ENCODE data around the gene OSGIN1. TPM values are rescaled to one million over a fixed set of nuclear protein-coding genes. Genes with fewer than 3 reads are reported as not detected.

Gene OSGIN1
- total RNA-seq, 1 experiment from 2014 or later = 21.8 TPM

DNA sequence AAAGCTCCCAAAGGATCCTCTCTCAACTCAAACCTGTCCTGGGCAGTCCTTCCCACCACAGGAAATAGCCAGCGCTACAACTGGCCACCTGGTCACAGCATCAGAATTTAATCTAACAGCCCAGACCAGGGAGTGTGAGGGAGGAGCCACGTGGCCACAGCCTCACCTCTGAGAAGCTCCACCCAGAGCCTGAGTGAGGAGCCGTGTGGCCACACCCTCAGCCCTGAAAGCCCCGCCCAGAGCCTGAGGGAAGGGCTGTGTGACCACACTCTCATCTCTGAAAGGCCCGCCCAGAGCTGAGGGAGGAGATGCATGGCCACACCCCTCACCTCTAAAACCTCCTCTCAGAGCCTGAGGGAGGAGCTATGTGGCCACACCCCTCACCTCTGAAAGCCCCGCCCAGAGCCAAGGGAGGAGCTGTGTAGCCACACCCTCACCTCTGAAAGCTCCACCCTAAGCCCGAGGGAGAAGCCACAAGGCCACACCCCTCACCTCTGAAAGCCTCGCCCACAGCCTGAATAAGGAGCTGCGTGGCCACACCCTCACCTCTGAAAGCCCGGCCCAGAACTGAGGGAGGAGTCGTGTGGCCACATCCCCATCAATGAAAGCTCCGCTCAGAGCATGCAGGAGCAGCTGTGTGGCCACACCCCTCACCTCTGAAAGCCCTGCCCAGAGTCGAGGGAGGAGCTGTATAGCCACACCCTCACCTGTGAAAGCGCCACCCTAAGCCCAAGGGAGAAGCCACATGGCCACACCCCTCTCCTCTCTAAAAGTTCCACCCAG lies 60.9 kb downstream of the OSGIN1 start:
- TF ChIP-seq, protein P1, sequence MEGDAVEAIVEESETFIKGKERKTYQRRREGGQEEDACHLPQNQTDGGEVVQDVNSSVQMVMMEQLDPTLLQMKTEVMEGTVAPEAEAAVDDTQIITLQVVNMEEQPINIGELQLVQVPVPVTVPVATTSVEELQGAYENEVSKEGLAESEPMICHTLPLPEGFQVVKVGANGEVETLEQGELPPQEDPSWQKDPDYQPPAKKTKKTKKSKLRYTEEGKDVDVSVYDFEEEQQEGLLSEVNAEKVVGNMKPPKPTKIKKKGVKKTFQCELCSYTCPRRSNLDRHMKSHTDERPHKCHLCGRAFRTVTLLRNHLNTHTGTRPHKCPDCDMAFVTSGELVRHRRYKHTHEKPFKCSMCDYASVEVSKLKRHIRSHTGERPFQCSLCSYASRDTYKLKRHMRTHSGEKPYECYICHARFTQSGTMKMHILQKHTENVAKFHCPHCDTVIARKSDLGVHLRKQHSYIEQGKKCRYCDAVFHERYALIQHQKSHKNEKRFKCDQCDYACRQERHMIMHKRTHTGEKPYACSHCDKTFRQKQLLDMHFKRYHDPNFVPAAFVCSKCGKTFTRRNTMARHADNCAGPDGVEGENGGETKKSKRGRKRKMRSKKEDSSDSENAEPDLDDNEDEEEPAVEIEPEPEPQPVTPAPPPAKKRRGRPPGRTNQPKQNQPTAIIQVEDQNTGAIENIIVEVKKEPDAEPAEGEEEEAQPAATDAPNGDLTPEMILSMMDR (IDR thresholded peaks at IDR 0.05; ENCODE audit: insufficient read depth in 1 of 2, low read depth in 1 of 2, low read length in 1 of 2, severe bottlenecking in 1 of 2, unreplicated experiment in 1 of 2) = no peak
- no peaks in the 10 kb centered on the region for H3K36me3 Mint-ChIP-seq (ENCODE audit: insufficient read depth, unreplicated experiment)
- POLR2A ChIA-PET = interaction anchor here (0.8 to 1.4 kb wide), 2 partner anchors 60 to 87 kb away, joined by 3 read pairs; no protein-coding TSS in a partner anchor
- H3K4me1 Mint-ChIP-seq (ENCODE audit: low read depth, unreplicated experiment) = no peaks in the 10 kb centered on the region
- no peaks in the 10 kb centered on the region for H3K27me3 ChIP-seq (replicated peaks; ENCODE audit: control insufficient read depth, insufficient read depth, low read length)
- peak; percentile 79 to 92 for DNase-seq
- H3K4me3 Mint-ChIP-seq (ENCODE audit: unreplicated experiment) = no peak overlapping the region
- intact Hi-C loops (cut with micrococcal nuclease; ENCODE audit: unreplicated experiment) = no loop called here
- H3K9me3 ChIP-seq = peaks cover under 1% of the 10 kb centered on the region
- CTCF ChIA-PET = interaction anchor here (0.6 to 0.9 kb wide), 2 partner anchors 57 to 156 kb away, joined by 3 read pairs; no protein-coding TSS in a partner anchor
- no TSS peak for BruUV-seq (replicated peaks)
- H3K27me3 Mint-ChIP-seq (ENCODE audit: insufficient read depth, unreplicated experiment) = no peaks in the 10 kb centered on the region
- H3K4me3 ChIP-seq (ENCODE audit: low read depth, low read length) = no peak overlapping the region
- peaks cover 18% of the 10 kb centered on the region for H3K9me3 Mint-ChIP-seq (ENCODE audit: unreplicated experiment)
- no peaks in the 10 kb centered on the region for H3K4me1 ChIP-seq
- no peaks in the 10 kb centered on the region for H3K36me3 ChIP-seq (ENCODE audit: control insufficient read depth, insufficient read depth, low read length)
- H3K27ac Mint-ChIP-seq (ENCODE audit: unreplicated experiment) = no peak overlapping the region

DNA sequence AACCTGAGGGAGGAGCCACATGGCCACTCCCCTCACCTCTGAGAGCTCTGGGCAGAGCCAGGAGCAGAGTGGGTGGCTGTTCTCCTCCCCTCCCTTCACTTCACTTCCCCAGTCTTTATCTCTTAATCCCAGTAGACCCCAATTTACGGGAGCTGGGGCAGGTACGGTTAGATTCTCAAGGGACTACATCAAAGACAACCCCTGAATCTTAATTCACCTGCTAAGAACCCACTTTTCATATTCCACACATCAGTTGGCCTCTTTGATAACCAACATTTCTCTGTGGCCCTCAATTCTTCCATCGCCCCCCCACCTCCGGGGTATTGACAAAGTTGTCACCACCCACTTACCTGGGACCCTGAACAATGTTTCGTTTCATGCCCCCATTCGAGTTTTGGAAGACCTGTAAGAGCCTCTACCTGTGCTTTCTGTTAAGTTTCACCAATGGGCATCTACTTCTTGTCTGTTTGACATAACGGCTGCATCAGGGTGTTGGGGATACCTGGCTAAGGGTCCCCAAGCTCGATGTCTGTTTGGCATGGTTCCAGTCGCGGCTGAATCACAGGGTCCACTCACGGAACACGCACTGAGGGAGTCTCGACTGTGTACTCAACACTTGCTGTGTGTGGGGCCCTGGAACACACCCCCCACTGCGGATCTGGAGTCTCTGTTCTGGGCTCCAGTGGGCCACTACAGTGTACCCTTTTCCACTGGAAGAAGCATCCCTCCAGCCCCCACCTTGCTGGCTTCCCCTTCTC lies 61.7 kb downstream of the OSGIN1 start:
- no peaks in the 10 kb centered on the region for H3K27me3 ChIP-seq (replicated peaks; ENCODE audit: control insufficient read depth, insufficient read depth, low read length)
- H3K27me3 Mint-ChIP-seq (ENCODE audit: insufficient read depth, unreplicated experiment) = no peaks in the 10 kb centered on the region
- CTCF ChIA-PET = interaction anchor here (0.9 kb wide), 1 partner anchor 58 kb away, joined by 3 read pairs; no protein-coding TSS in a partner anchor
- no peak overlapping the region for H3K4me3 ChIP-seq (ENCODE audit: low read depth, low read length)
- no peak for DNase-seq
- peaks cover 25% of the 10 kb centered on the region for H3K9me3 Mint-ChIP-seq (ENCODE audit: unreplicated experiment)
- no peak overlapping the region for H3K4me3 Mint-ChIP-seq (ENCODE audit: unreplicated experiment)
- no TSS peak for BruUV-seq (replicated peaks)
- no peaks in the 10 kb centered on the region for H3K4me1 ChIP-seq
- no peaks in the 10 kb centered on the region for H3K36me3 ChIP-seq (ENCODE audit: control insufficient read depth, insufficient read depth, low read length)
- H3K27ac Mint-ChIP-seq (ENCODE audit: unreplicated experiment) = no peak overlapping the region
- TF ChIP-seq, protein P1 (IDR thresholded peaks at IDR 0.05; ENCODE audit: insufficient read depth in 1 of 2, low read depth in 1 of 2, low read length in 1 of 2, severe bottlenecking in 1 of 2, unreplicated experiment in 1 of 2) = no peak
- H3K36me3 Mint-ChIP-seq (ENCODE audit: insufficient read depth, unreplicated experiment) = no peaks in the 10 kb centered on the region
- intact Hi-C loops (cut with micrococcal nuclease; ENCODE audit: unreplicated experiment) = no loop called here
- H3K4me1 Mint-ChIP-seq (ENCODE audit: low read depth, unreplicated experiment) = no peaks in the 10 kb centered on the region
- peaks cover 6% of the 10 kb centered on the region for H3K9me3 ChIP-seq
- POLR2A ChIA-PET = interaction anchor here (0.8 to 1.4 kb wide), 2 partner anchors 61 to 88 kb away, joined by 3 read pairs; no protein-coding TSS in a partner anchor

DNA sequence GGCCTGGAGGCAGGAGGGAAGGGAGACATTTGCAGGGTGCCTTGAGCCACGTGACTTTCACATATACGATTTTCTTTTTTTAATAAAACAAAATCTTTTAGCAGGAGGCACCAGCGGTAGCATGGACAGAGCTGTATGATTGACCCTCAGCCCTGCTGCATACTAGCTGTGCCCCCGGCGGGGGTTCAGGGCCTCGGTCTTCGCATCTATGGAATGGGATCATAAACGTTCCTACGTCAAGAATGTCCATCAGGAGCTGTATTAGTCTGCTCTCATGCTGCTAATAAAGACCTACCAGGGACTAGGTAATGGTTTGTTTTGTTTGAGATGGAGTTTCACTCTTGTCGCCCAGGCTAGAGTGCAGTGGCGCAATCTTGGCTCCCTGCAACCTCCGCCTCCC lies 62.4 kb downstream of the OSGIN1 start:
- Mint-ChIP-seq H3K36me3 (ENCODE audit: insufficient read depth, unreplicated experiment) (no peaks in the 10 kb centered on the region), H3K27me3 (ENCODE audit: insufficient read depth, unreplicated experiment) (no peaks in the 10 kb centered on the region), H3K4me3 (ENCODE audit: unreplicated experiment) (no peak overlapping the region), H3K9me3 (ENCODE audit: unreplicated experiment) (peaks cover 28% of the 10 kb centered on the region), H3K27ac (ENCODE audit: unreplicated experiment) (no peak overlapping the region), H3K4me1 (ENCODE audit: low read depth, unreplicated experiment) (no peaks in the 10 kb centered on the region)
- CTCF ChIA-PET = no interaction called here
- intact Hi-C loops (cut with micrococcal nuclease; ENCODE audit: unreplicated experiment) = no loop called here
- Histone ChIP-seq H3K4me1 (no peaks in the 10 kb centered on the region), H3K4me3 (ENCODE audit: low read depth, low read length) (no peak overlapping the region), H3K36me3 (ENCODE audit: control insufficient read depth, insufficient read depth, low read length) (no peaks in the 10 kb centered on the region), H3K9me3 (peaks cover 8% of the 10 kb centered on the region), H3K27me3 (replicated peaks; ENCODE audit: control insufficient read depth, insufficient read depth, low read length) (no peaks in the 10 kb centered on the region)
- TF ChIP-seq, protein P1 (IDR thresholded peaks at IDR 0.05; ENCODE audit: insufficient read depth in 1 of 2, low read depth in 1 of 2, low read length in 1 of 2, severe bottlenecking in 1 of 2, unreplicated experiment in 1 of 2) = no peak
- POLR2A ChIA-PET = no interaction called here
- no TSS peak for BruUV-seq (replicated peaks)
- no peak for DNase-seq
